Caco-2 (cell line): ENCODE results near the gene SCN4A. TPM values are rescaled to one million over a fixed set of nuclear protein-coding genes. Genes with fewer than 3 reads are reported as not detected.

ENCODE experiments used
- BruUV-seq: library from RNA; stranded (reverse); fragments of 400-500 nt; replicated peaks from 2 replicates; lab custom pipeline; 2021; lab: Mats Ljungman, UMichigan
- CTCF ChIA-PET: fragments of 300-600 bp; sonication (Branson Sonifier 250); formaldehyde crosslinking; loops from one replicate; lab custom pipeline; 2022; ENCODE audit warnings: antibody characterized with exemption; lab: Charles Lee
- POLR2A ChIA-PET: fragments of 300-600 bp; sonication (Branson Sonifier 250); formaldehyde crosslinking; loops from one replicate; lab custom pipeline; 2022; ENCODE audit warnings: antibody characterized with exemption; lab: Charles Lee
- DNase-seq, 2 experiments: peaks; one replicate each; pipeline versions ENCODE4 v3.0.0 to v3.0.0-alpha.2; 2020 to 2022
- H3K27me3 ChIP-seq: replicated peaks from 2 replicates; pipeline ENCODE4 v1.6.0; 2011; ENCODE audit warnings: low read length; ENCODE audit not compliant: control insufficient read depth, insufficient read depth
- H3K36me3 ChIP-seq: 2 replicates; pipeline ENCODE4 v1.5.1; 2011; ENCODE audit warnings: low read length; ENCODE audit not compliant: control insufficient read depth, insufficient read depth
- H3K4me1 ChIP-seq: fragments of 250-450 bp; sonication (Bioruptor Pico); 2 replicates; pipeline ENCODE4 v1.5.1; 2020; ENCODE audit warnings: mild to moderate bottlenecking
- H3K4me3 ChIP-seq: 2 replicates; pipeline ENCODE4 v1.5.1; 2011; ENCODE audit warnings: low read depth, mild to moderate bottlenecking, control low read depth, low read length
- H3K9me3 ChIP-seq: fragments of 250-450 bp; sonication (Bioruptor Pico); 2 replicates; pipeline ENCODE4 v1.5.1; 2020; ENCODE audit warnings: mild to moderate bottlenecking, moderate library complexity
- H3K27ac Mint-ChIP-seq: one replicate; pipeline ENCODE4 v1.8.0; 2022; ENCODE audit warnings: mixed read lengths; ENCODE audit not compliant: unreplicated experiment
- H3K27me3 Mint-ChIP-seq: one replicate; pipeline ENCODE4 v1.8.0; 2022; ENCODE audit warnings: mixed read lengths; ENCODE audit not compliant: insufficient read depth, unreplicated experiment
- H3K36me3 Mint-ChIP-seq: one replicate; pipeline ENCODE4 v1.8.0; 2022; ENCODE audit warnings: mild to moderate bottlenecking, mixed read lengths; ENCODE audit not compliant: insufficient read depth, unreplicated experiment
- H3K4me1 Mint-ChIP-seq: one replicate; pipeline ENCODE4 v1.8.0; 2022; ENCODE audit warnings: low read depth, mixed read lengths; ENCODE audit not compliant: unreplicated experiment
- H3K4me3 Mint-ChIP-seq: one replicate; pipeline ENCODE4 v1.8.0; 2022; ENCODE audit warnings: mild to moderate bottlenecking, moderate library complexity, mixed read lengths; ENCODE audit not compliant: unreplicated experiment
- H3K9me3 Mint-ChIP-seq: one replicate; pipeline ENCODE4 v1.8.0; 2022; ENCODE audit warnings: mixed read lengths; ENCODE audit not compliant: unreplicated experiment
- intact Hi-C: fragments of 100-400 bp; cut with micrococcal nuclease; formaldehyde crosslinking; loops from one replicate; pipeline ENCODE4 v1.10.0; 2022; ENCODE audit not compliant: unreplicated experiment
- total RNA-seq: library from RNA; stranded (reverse); gene quantifications from 2 replicates; pipeline ENCODE4 v1.2.3, GENCODE V29; 2022
- TF ChIP-seq, protein P1 (sequence below), 2 experiments: fragments of 200-600 bp in 1 of 2; IDR thresholded peaks; 1 replicate in 1 of 2; 2 replicates in 1 of 2; pipeline versions ENCODE4 v1.5.1 to v1.8.0; 2011 to 2022; ENCODE audit warnings: antibody characterized with exemption in 1 of 2, control low read depth in 1 of 2, inconsistent platforms in 1 of 2, low read depth in 1 of 2, low read length in 1 of 2, mild to moderate bottlenecking in 1 of 2, moderate library complexity in 1 of 2; ENCODE audit not compliant: insufficient read depth in 1 of 2, severe bottlenecking in 1 of 2, unreplicated experiment in 1 of 2

Gene SCN4A
- total RNA-seq, 1 experiment from 2014 or later, result not detected

DNA sequence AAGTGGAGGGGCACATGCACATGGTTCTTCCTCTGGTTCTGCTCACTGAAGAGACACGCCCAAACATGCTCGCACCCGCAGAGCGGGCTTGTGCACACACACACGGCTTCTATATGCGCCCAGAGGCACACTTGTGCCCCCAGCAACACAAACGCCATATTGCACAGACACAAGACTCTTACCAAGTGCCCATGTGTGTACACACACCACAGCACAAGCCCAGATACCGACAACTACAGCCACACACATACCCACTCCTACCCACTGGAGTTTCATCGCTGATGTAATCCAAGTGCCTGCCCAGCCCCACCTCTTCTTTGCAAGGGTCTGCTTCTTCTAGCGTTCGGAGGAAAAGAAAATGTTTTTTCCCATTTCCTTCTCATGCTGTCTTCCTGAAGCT, 18.9 kb upstream of the SCN4A start:
- no peaks in the 10 kb centered on the region for H3K27me3 ChIP-seq
- BruUV-seq, result no TSS peak
- no peaks in the 10 kb centered on the region for H3K9me3 Mint-ChIP-seq
- no peaks in the 10 kb centered on the region for H3K36me3 ChIP-seq
- ChIA-PET CTCF (no interaction called here), POLR2A (no interaction called here)
- peaks cover 17% of the 10 kb centered on the region for H3K27me3 Mint-ChIP-seq
- DNase-seq, result no peak
- H3K4me3 Mint-ChIP-seq, result no peak overlapping the region
- intact Hi-C loops, result no loop called here
- no peaks in the 10 kb centered on the region for H3K36me3 Mint-ChIP-seq
- H3K4me1 ChIP-seq, result peaks cover 8% of the 10 kb centered on the region; the same call in 1 of the 2 replicates
- TF ChIP-seq, protein P1, sequence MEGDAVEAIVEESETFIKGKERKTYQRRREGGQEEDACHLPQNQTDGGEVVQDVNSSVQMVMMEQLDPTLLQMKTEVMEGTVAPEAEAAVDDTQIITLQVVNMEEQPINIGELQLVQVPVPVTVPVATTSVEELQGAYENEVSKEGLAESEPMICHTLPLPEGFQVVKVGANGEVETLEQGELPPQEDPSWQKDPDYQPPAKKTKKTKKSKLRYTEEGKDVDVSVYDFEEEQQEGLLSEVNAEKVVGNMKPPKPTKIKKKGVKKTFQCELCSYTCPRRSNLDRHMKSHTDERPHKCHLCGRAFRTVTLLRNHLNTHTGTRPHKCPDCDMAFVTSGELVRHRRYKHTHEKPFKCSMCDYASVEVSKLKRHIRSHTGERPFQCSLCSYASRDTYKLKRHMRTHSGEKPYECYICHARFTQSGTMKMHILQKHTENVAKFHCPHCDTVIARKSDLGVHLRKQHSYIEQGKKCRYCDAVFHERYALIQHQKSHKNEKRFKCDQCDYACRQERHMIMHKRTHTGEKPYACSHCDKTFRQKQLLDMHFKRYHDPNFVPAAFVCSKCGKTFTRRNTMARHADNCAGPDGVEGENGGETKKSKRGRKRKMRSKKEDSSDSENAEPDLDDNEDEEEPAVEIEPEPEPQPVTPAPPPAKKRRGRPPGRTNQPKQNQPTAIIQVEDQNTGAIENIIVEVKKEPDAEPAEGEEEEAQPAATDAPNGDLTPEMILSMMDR (IDR thresholded peaks at IDR 0.05; ENCODE audit: insufficient read depth in 1 of 2, low read depth in 1 of 2, low read length in 1 of 2, severe bottlenecking in 1 of 2, unreplicated experiment in 1 of 2), result no peak
- no peak overlapping the region for H3K27ac Mint-ChIP-seq
- H3K4me1 Mint-ChIP-seq, result no peaks in the 10 kb centered on the region
- H3K9me3 ChIP-seq, result no peaks in the 10 kb centered on the region
- H3K4me3 ChIP-seq, result no peak overlapping the region

DNA sequence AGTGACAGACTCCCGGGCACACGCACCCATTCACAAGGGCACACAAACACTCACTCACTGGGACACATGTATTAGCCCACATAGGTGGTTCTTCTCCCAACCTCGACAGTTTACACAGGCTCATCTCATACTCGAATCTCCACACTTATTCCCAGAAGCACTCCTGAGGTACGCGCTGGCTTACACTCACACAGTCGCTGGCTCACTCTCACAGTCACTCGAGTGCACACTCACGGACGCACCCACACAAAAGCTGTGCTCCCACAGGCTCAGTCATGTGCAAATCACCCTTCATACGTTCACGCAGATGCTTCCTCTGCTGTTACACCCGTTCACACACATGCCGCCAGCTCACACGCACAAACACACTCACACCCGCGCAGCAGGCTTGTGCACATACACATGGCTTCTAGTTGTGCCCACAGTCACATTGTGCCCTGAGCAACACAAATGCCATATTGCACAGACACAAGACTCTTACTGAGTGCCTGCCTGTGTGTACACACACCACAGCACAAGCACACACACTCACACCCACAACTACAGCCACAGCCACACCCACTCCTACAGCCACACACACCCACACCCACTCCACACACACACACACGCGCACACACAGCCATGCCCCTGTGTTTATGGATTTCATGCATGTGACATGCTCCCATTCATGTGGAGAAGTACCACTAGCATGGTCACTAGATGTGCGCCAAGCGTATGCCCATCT, 17.1 kb upstream of the SCN4A start:
- H3K36me3 ChIP-seq, result no peaks in the 10 kb centered on the region
- peaks cover 9% of the 10 kb centered on the region; the same call in 1 of the 2 replicates for H3K4me1 ChIP-seq
- H3K27me3 Mint-ChIP-seq, result peaks cover 12% of the 10 kb centered on the region
- no peaks in the 10 kb centered on the region for H3K9me3 Mint-ChIP-seq
- DNase-seq, result no peak
- H3K36me3 Mint-ChIP-seq, result no peaks in the 10 kb centered on the region
- no peaks in the 10 kb centered on the region for H3K9me3 ChIP-seq
- TF ChIP-seq, protein P1 (IDR thresholded peaks at IDR 0.05; ENCODE audit: insufficient read depth in 1 of 2, low read depth in 1 of 2, low read length in 1 of 2, severe bottlenecking in 1 of 2, unreplicated experiment in 1 of 2), result no peak
- no peaks in the 10 kb centered on the region for H3K4me1 Mint-ChIP-seq
- no peaks in the 10 kb centered on the region for H3K27me3 ChIP-seq
- POLR2A ChIA-PET, result no interaction called here
- no peak overlapping the region for H3K4me3 Mint-ChIP-seq
- no peak overlapping the region for H3K4me3 ChIP-seq
- no TSS peak for BruUV-seq
- intact Hi-C loops, result loop anchor here (1.0 to 5.0 kb wide), 2 partner anchors 37 to 70 kb away; no protein-coding TSS in a partner anchor
- CTCF ChIA-PET, result interaction anchor here (0.8 to 1.0 kb wide), 3 partner anchors 30 to 70 kb away, joined by 3 to 5 read pairs (median 3); no protein-coding TSS in a partner anchor
- no peak overlapping the region for H3K27ac Mint-ChIP-seq

DNA sequence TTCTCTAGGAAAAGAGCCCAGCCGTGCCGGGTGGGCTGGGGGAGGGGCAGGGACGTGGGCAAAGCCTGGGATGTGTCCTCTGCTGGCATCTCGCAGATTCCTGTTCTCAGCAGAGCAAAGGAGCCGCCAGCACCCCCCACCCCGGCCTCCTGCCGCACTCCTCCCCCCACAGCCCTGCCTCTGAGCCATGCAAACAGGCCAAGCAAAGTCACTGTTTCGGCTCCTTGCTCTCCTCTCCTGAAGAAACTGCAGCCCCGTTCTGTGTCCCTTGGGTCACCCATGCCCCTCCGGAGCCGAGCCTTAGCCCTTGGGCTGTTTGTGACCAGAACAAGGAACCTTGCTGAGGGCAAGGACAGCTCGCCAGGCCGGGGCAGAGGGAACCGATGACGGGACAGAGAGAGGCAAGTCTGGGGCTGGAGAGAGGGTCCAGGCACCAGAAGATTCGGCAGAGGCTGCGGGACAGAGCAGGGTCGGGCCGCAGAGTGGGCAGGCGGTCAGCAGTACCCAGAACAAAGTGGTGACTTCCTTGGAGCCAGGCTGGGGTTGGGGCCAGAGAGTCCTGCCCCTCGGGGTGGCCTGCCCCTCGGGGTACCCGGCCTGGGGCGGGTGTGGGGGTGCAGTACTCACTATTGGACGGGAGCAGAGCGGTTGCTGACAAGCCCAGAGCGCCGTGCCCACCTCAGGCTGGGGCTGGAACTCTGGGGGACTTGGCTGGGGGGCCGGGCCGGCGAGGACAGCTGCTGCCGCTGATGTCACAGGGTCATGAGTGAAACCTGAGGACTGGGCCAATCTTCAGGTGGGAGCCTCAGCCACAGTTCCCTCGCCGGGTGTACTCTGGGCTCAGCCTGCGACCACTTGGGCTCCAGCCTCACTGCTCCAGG, 16.3 kb upstream of the SCN4A start:
- Histone ChIP-seq H3K36me3 (no peaks in the 10 kb centered on the region), H3K27me3 (no peaks in the 10 kb centered on the region), H3K4me3 (no peak overlapping the region), H3K9me3 (no peaks in the 10 kb centered on the region), H3K4me1 (peaks cover 9% of the 10 kb centered on the region; the same call in 1 of the 2 replicates)
- TF ChIP-seq, protein P1 (IDR thresholded peaks at IDR 0.05; ENCODE audit: insufficient read depth in 1 of 2, low read depth in 1 of 2, low read length in 1 of 2, severe bottlenecking in 1 of 2, unreplicated experiment in 1 of 2), result no peak
- Mint-ChIP-seq H3K36me3 (no peaks in the 10 kb centered on the region), H3K4me3 (no peak overlapping the region), H3K27me3 (peaks cover 12% of the 10 kb centered on the region), H3K27ac (no peak overlapping the region), H3K4me1 (no peaks in the 10 kb centered on the region), H3K9me3 (no peaks in the 10 kb centered on the region)
- CTCF ChIA-PET, result interaction anchor here (0.6 kb wide), 2 partner anchors 67 to 96 kb away, joined by 3 to 5 read pairs; no protein-coding TSS in a partner anchor
- no peak for DNase-seq
- POLR2A ChIA-PET, result no interaction called here
- BruUV-seq, result no TSS peak
- intact Hi-C loops, result loop anchor here (5.0 kb wide), 1 partner anchor 37 kb away; no protein-coding TSS in a partner anchor
